Tibial artery (tissue), 4 donors: Measurements from ENCODE around the gene PIK3R5.

Source experiments
- DNase-seq, 2 donors: peaks; one replicate each; pipeline ENCODE4 v3.0.0-alpha.2; 2019
- H3K27ac ChIP-seq, 2 donors: fragments of 200-600 bp; sonication (generic) in 1 of 2; 1 replicate in 1 of 2; 2 replicates in 1 of 2; pipeline ENCODE4 v1.5.1; 2018 to 2019; ENCODE audit warnings: mild to moderate bottlenecking in 1 of 2
- H3K27me3 ChIP-seq, 2 donors: fragments of 200-600 bp; sonication (generic) in 1 of 2; one replicate each; pipeline versions ENCODE4 v1.5.1 to v1.6.0; 2016 to 2019
- H3K36me3 ChIP-seq, 3 donors: fragments of 200-600 bp; sonication (generic) in 2 of 3; one replicate each; pipeline ENCODE4 v1.5.1; 2016 to 2019; ENCODE audit warnings: mild to moderate bottlenecking in 2 of 3
- H3K4me1 ChIP-seq, 4 donors: fragments of 200-600 bp; sonication (generic) in 2 of 4; 1 replicate in 3 of 4; 2 replicates in 1 of 4; pipeline ENCODE4 v1.5.1; 2016 to 2019
- H3K4me3 ChIP-seq, 2 donors: fragments of 200-600 bp; sonication (generic) in 1 of 2; 1 replicate in 1 of 2; 2 replicates in 1 of 2; pipeline ENCODE4 v1.5.1; 2018 to 2019; ENCODE audit warnings: mild to moderate bottlenecking in 2 of 2
- H3K9me3 ChIP-seq, 3 donors: fragments of 200-600 bp; sonication (generic) in 1 of 3; one replicate each; pipeline ENCODE4 v1.5.1; 2016 to 2019
- intact Hi-C: fragments of 100-400 bp; cut with DNase I; formaldehyde crosslinking; loops from one replicate; pipeline ENCODE4 v1.15.0; 2023; ENCODE audit warnings: low total_unique reads
- TF ChIP-seq, protein P1 (sequence below), 2 experiments: fragments of 200-600 bp in 1 of 2; fragments of 450-650 bp in 1 of 2; IDR thresholded peaks; one replicate each; pipeline ENCODE4 v1.5.1; 2017 to 2019; ENCODE audit warnings: antibody characterized with exemption in 2 of 2, mild to moderate bottlenecking in 1 of 2, moderate library complexity in 1 of 2

The PIK3R5 gene

DNA sequence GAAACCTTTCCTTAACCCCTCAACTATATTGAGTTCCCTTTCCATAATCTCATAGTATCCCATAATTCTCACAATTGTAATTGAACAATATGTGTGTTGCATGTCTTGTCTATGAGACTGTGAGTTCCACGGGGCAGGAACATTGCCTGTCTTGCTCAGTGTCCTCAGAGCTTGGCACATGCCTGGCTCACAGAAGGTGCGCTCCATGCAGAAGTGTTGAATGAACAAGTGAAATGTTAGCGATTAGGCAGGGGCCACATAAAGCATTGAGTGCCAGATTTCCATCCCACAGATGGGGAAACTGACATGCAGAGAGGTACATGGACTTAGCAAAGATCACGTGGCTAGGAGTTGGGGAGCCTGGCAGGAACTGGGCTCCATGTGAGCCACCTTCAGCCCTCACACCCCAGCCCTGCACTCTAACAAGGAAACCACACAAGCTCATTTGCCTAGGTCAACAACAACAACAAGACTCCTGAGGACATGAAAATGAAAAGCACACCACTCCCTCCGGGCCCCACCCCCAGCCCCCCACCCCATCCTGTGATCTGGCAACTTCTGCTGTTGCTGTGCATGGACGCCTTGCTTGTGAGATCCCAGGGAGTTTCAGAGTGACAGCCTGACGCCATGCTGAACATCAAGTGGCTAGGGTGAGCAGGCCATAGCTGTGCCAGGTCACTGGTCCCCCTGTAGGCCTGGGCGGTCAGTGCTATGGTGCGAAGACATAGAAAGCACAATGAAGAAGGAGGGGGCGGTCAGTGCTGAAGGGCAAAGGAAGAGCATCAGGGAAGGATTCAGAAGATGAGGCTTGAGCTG is 5.0 kb downstream of the PIK3R5 start:
- no peak overlapping the region for H3K4me3 ChIP-seq
- TF ChIP-seq, protein P1, sequence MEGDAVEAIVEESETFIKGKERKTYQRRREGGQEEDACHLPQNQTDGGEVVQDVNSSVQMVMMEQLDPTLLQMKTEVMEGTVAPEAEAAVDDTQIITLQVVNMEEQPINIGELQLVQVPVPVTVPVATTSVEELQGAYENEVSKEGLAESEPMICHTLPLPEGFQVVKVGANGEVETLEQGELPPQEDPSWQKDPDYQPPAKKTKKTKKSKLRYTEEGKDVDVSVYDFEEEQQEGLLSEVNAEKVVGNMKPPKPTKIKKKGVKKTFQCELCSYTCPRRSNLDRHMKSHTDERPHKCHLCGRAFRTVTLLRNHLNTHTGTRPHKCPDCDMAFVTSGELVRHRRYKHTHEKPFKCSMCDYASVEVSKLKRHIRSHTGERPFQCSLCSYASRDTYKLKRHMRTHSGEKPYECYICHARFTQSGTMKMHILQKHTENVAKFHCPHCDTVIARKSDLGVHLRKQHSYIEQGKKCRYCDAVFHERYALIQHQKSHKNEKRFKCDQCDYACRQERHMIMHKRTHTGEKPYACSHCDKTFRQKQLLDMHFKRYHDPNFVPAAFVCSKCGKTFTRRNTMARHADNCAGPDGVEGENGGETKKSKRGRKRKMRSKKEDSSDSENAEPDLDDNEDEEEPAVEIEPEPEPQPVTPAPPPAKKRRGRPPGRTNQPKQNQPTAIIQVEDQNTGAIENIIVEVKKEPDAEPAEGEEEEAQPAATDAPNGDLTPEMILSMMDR (IDR thresholded peaks at IDR 0.05), result no peak
- H3K27ac ChIP-seq, result no peak overlapping the region
- peaks cover 0 to 47% of the 10 kb centered on the region in 2 donors for H3K27me3 ChIP-seq
- intact Hi-C loops, result no loop called here
- no peaks in the 10 kb centered on the region for H3K36me3 ChIP-seq
- peaks cover 0 to 4% (median 3%) of the 10 kb centered on the region in 4 donors for H3K4me1 ChIP-seq
- no peak for DNase-seq
- H3K9me3 ChIP-seq, result no peaks in the 10 kb centered on the region

- no peak for DNase-seq
- Histone ChIP-seq H3K27ac (no peak overlapping the region), H3K27me3 (peaks cover 0 to 39% of the 10 kb centered on the region in 2 donors), H3K36me3 (no peaks in the 10 kb centered on the region), H3K4me1 (no peaks in the 10 kb centered on the region), H3K4me3 (no peak overlapping the region), H3K9me3 (no peaks in the 10 kb centered on the region)
- TF ChIP-seq, protein P1 (IDR thresholded peaks at IDR 0.05), result no peak
- intact Hi-C loops, result no loop called here
These were observed 6.1 kb downstream of the PIK3R5 start for GRCh38 chr17:8959312-8959918.

- no peak overlapping the region for H3K4me3 ChIP-seq
- H3K27ac ChIP-seq, result no peak overlapping the region
- peaks cover 0 to 34% of the 10 kb centered on the region in 2 donors for H3K27me3 ChIP-seq
- H3K4me1 ChIP-seq, result no peaks in the 10 kb centered on the region
- TF ChIP-seq, protein P1 (IDR thresholded peaks at IDR 0.05), result no peak
- DNase-seq, result no peak
- H3K9me3 ChIP-seq, result no peaks in the 10 kb centered on the region
- intact Hi-C loops, result no loop called here
- H3K36me3 ChIP-seq, result no peaks in the 10 kb centered on the region
These were observed 7.8 kb downstream of the PIK3R5 start for GRCh38 chr17:8957721-8958120.

DNA sequence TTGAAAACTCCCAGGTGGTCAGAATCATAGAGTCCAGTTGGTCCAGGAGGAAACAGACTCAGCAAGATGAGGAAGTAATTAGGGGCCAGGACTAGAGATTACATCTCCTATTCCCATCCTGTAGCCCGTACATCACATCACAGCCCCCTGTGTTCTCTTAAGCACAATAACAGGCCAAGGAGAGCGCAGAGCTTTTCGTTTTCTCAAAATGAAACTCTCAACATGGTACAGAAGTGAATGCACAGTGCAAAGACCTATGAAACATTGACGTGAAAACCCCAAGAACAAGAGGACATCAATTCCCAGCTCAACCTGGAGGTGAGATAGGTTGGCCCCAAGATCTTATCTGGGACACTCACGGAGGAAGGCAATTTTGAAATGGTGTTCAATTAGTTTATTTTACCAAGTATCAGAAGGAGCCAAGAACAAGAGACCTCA is 9.0 kb downstream of the PIK3R5 start:
- Histone ChIP-seq H3K27me3 (peaks cover 0 to 27% of the 10 kb centered on the region in 2 donors), H3K9me3 (no peaks in the 10 kb centered on the region), H3K4me3 (no peak overlapping the region), H3K4me1 (no peaks in the 10 kb centered on the region), H3K36me3 (no peaks in the 10 kb centered on the region), H3K27ac (no peak overlapping the region)
- DNase-seq, result no peak
- TF ChIP-seq, protein P1 (IDR thresholded peaks at IDR 0.05), result no peak
- intact Hi-C loops, result no loop called here

DNA sequence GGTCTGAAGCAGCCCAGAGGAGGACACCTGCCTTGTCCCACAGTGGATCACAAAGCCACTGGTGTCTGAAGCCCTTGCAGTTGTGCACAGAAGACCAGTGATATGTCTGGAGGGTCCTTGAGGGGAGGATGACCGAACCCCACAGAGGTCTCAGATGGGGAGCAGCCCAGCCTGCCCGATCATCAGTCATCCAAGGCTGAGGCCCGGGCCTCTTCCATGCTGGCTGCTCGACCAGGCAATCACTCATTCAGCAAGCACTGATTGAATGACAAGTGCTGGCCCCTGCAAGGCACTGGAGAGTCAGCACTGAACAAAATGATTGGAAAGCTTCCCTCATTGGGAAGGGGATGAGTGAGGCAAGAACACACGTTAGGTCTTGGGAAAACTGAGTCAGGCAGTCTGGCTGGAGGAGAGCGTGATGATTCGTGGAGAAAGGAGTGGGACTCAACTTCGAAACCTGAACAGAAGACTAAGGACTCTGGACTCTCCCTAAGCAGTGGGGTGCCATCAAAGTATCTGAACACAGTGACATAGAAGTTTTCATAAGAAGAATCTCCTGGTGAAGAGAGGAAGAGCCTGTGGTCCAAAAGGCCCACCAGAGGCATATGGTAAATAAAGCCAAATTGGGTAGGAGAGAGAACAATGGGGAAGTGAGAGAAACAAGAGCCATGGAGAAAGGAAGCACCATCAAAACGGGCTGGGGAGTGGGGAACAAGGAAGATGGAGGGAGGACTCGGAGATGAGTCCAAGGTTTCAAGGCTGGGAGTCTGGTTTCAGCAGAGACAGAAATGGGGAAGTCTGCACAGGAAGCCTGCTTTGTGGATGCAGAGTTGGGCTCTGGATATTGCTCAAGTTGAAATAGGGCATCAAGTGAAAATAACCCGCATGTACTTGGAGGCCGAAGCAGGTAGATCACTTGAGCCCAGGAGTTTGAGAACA is 10.2 kb downstream of the PIK3R5 start:
- TF ChIP-seq, protein P1 (IDR thresholded peaks at IDR 0.05), result no peak

More for the DNA sequence above, 10.2 kb downstream of the PIK3R5 start:
- no peaks in the 10 kb centered on the region for H3K36me3 ChIP-seq
- no peak overlapping the region for H3K4me3 ChIP-seq
- H3K4me1 ChIP-seq, result no peaks in the 10 kb centered on the region
- H3K27ac ChIP-seq, result no peak overlapping the region
- intact Hi-C loops, result no loop called here
- DNase-seq, result peak in 1 of 2 donors; percentile 38
- peaks cover 0 to 18% of the 10 kb centered on the region in 2 donors for H3K27me3 ChIP-seq
- no peaks in the 10 kb centered on the region for H3K9me3 ChIP-seq
